Ishikawa (cell line): ENCODE results near the gene CRY1.

ENCODE experiments used
- CEBPB ChIP-seq: IDR thresholded peaks from 2 replicates; pipeline ENCODE4 v1.6.1; 2012
- CREB1 ChIP-seq: IDR thresholded peaks from 2 replicates; pipeline ENCODE4 v1.6.1; 2012; ENCODE audit warnings: low read depth
- EGR1 ChIP-seq: IDR thresholded peaks from 2 replicates; pipeline ENCODE4 v1.6.1; 2012
- EP300 ChIP-seq: IDR thresholded peaks from 2 replicates; pipeline ENCODE4 v1.6.1; 2012; ENCODE audit warnings: borderline replicate concordance
- FOXM1 ChIP-seq: IDR thresholded peaks from 2 replicates; pipeline ENCODE4 v1.6.1; 2012; ENCODE audit warnings: low read depth, borderline replicate concordance
- MAX ChIP-seq: IDR thresholded peaks from 2 replicates; pipeline ENCODE4 v1.6.1; 2012
- NFIC ChIP-seq: IDR thresholded peaks from 2 replicates; pipeline ENCODE4 v1.6.1; 2012
- RAD21 ChIP-seq: IDR thresholded peaks from 2 replicates; pipeline ENCODE4 v1.6.1; 2012; ENCODE audit warnings: low read depth
- REST ChIP-seq: IDR thresholded peaks from 2 replicates; pipeline ENCODE4 v1.6.1; 2012; ENCODE audit warnings: low read depth, mild to moderate bottlenecking
- TAF1 ChIP-seq: IDR thresholded peaks from 2 replicates; pipeline ENCODE4 v1.6.1; 2012; ENCODE audit warnings: low read depth, mild to moderate bottlenecking
- TCF12 ChIP-seq: IDR thresholded peaks from 2 replicates; pipeline ENCODE4 v1.6.1; 2012; ENCODE audit warnings: low read depth
- TEAD4 ChIP-seq: IDR thresholded peaks from 2 replicates; pipeline ENCODE4 v1.6.1; 2012
- YY1 ChIP-seq: IDR thresholded peaks from 2 replicates; pipeline ENCODE4 v1.6.1; 2012; ENCODE audit warnings: low read depth
- ZBTB7A ChIP-seq: IDR thresholded peaks from 2 replicates; pipeline ENCODE4 v1.6.1; 2012; ENCODE audit warnings: low read depth
- TF ChIP-seq, protein P1 (sequence below): IDR thresholded peaks from 2 replicates; pipeline ENCODE4 v1.6.1; 2012

Gene CRY1

GRCh38 chr12:107101651-107102050, 8.3 kb upstream of the CRY1 start:
- no peak for TF ChIP-seq EGR1
- TF ChIP-seq YY1, result no peak
- no peak for TF ChIP-seq CEBPB

DNA sequence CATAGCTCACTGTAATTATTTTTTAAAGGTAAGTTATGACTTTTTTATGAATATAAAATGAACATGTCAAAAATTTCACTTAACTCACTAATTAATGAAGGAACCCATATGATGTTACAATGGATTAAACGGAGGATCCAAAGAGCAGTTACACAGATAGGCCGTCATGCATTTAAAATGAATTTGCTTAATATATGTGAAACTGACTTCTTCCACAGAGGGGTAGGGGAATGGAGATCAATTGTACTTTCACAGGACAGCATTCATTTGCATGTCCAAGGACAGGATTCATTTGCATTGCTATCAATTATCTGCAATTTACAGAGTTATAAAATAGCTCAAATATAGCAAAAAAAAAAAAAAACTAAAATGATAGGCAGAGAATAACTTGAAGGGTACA, 6.6 kb upstream of the CRY1 start:
- TF ChIP-seq RAD21, result no peak
- no peak for TF ChIP-seq CREB1
- TF ChIP-seq, protein P1, sequence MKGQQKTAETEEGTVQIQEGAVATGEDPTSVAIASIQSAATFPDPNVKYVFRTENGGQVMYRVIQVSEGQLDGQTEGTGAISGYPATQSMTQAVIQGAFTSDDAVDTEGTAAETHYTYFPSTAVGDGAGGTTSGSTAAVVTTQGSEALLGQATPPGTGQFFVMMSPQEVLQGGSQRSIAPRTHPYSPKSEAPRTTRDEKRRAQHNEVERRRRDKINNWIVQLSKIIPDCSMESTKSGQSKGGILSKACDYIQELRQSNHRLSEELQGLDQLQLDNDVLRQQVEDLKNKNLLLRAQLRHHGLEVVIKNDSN, result no peak
- TF ChIP-seq MAX, result no peak
- TF ChIP-seq CEBPB, result no peak
- no peak for TF ChIP-seq ZBTB7A
- no peak for TF ChIP-seq FOXM1
- TF ChIP-seq NFIC, result no peak
- no peak for TF ChIP-seq TEAD4
- TF ChIP-seq TAF1, result no peak
- no peak for TF ChIP-seq EGR1
- no peak for TF ChIP-seq TCF12
- no peak for TF ChIP-seq EP300
- TF ChIP-seq YY1, result no peak
- no peak for TF ChIP-seq REST

GRCh38 chr12:107096571-107096970, 3.2 kb upstream of the CRY1 start:
- TF ChIP-seq TAF1 (no peak), TCF12 (no peak), ZBTB7A (no peak), RAD21 (no peak), CREB1 (no peak), NFIC (no peak), EP300 (no peak), YY1 (no peak)
- TF ChIP-seq, protein P1, result no peak

- TF ChIP-seq ZBTB7A, result no peak
- TF ChIP-seq, protein P1, result no peak
- no peak for TF ChIP-seq MAX
- peak; percentile 96 for TF ChIP-seq TEAD4
- 0 out of 2 replicates have a peak, but pooled peaks have one; percentile 6 for TF ChIP-seq TAF1
Observed at GRCh38 chr12:107094183-107094448, 767 bp upstream of the CRY1 start.

DNA sequence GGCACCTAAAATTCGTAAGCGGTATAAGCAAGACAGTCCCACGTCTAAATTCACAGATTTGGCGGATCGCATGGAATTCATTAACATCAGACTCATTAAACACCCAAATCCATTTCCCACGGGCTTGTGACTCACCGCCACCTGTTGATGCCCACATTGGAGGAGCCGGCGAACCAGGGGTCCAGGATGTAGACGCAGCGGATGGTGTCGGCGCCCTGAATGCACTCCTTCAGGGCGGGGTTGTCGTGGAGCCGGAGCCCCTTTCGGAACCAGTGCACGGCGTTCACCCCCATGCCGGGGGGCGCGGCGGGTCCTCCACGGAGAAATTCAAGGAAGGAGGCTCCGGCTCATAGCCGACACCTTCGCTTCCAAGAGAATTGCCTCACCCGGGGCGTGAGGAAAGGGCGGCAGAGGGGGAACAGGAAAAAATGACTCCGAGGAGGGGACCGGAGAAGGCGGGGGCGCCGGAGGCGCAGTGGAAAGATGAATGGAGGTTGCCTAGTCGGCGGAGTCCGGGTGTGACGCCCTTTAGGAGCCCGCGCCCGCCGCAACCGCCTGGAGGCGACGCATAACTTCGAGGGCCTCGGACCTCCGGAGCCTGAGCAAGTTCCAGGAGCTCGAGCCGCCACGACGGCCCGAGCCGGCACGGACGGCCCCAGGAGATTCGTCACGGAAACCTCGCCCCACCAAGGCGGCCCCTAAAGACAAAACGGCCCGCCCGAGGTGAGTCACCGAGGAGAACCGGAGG, 506 bp downstream of the CRY1 start:
- 0 out of 2 replicates have a peak, but pooled peaks have one; percentile 50 for TF ChIP-seq ZBTB7A
- no peak for TF ChIP-seq EP300
- 0 out of 2 replicates have a peak, but pooled peaks have one; percentile 9 for TF ChIP-seq TCF12

- TF ChIP-seq RAD21, result peak; percentile 33; the same call in 1 of the 2 replicates
- TF ChIP-seq EGR1, result no peak
Observed at GRCh38 chr12:107091989-107092641, 1.2 kb downstream of the CRY1 start.

DNA sequence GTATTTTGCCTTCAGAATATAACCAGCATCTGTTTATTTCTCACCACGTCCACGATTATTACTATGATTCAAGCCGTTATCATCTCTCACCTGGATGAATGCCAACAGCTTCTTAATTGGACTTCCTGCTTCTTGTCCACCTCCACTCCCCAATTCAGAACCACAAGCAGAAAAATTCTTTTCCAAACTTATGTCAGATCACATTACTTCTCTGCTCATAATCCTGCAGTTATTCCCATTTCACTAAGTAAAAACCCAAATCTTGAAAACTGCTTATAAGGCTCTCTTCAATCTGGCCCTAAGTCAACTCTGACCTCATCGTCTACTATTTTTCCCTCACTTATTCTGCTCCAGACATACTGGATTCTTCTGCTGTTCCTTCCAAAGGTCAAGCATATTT, 2.0 kb downstream of the CRY1 start:
- TF ChIP-seq TAF1 (no peak), NFIC (no peak), EP300 (no peak), RAD21 (no peak), MAX (no peak), YY1 (no peak)

DNA sequence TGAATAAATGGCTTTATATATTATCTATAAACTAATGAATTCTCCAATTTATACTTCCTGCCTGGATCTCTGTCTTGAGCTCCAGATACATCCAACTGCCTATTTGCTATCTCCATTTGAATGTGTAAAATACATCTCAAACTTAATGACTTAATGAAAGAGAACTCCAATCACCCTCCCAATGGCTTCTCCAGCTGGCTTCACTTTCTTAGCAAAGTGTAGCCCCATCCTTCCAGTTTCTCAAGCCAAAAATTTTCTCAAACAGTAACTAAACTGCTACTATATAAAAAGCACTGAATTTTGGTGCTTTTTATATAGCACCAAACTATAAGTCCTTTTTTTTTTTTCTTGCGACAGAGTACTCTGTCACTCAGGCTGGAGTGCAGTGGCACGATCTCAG, 2.6 kb downstream of the CRY1 start:
- no peak for TF ChIP-seq MAX
- no peak for TF ChIP-seq FOXM1
- TF ChIP-seq REST, result no peak
- no peak for TF ChIP-seq CREB1
- TF ChIP-seq ZBTB7A, result no peak
- TF ChIP-seq, protein P1, result no peak
